Ascending aorta (tissue), 2 donors: ENCODE measurements around the gene SEMA5B. TPM values are rescaled to one million over a fixed set of nuclear protein-coding genes. Genes with fewer than 3 reads are reported as not detected.

Experiments
- DNase-seq, 2 donors: peaks; one replicate each; pipeline ENCODE4 v3.0.0-alpha.2; 2019; ENCODE audit warnings: low spot score in 2 of 2
- H3K27ac ChIP-seq, 2 donors: fragments of 200-600 bp; sonication (generic); one replicate each; pipeline ENCODE4 v1.5.1; 2016 to 2017; ENCODE audit warnings: mild to moderate bottlenecking in 1 of 2
- H3K27me3 ChIP-seq: fragments of 200-600 bp; sonication (generic); one replicate; pipeline ENCODE4 v1.5.1; 2017
- H3K36me3 ChIP-seq, 2 donors: fragments of 200-600 bp; sonication (generic); one replicate each; pipeline ENCODE4 v1.5.1; 2016
- H3K4me1 ChIP-seq, 2 donors: fragments of 200-600 bp; sonication (generic); one replicate each; pipeline ENCODE4 v1.5.1; 2016 to 2017; ENCODE audit warnings: mild to moderate bottlenecking in 1 of 2
- H3K4me3 ChIP-seq, 2 donors: fragments of 200-600 bp; sonication (generic); one replicate each; pipeline ENCODE4 v1.5.1; 2016 to 2017; ENCODE audit warnings: mild to moderate bottlenecking in 1 of 2
- H3K9me3 ChIP-seq, 2 donors: fragments of 200-600 bp; sonication (generic); one replicate each; pipeline ENCODE4 v1.5.1; 2016
- intact Hi-C: fragments of 100-400 bp; cut with DNase I; formaldehyde crosslinking; loops from one replicate; pipeline ENCODE4 v1.15.1; 2023
- total RNA-seq: library from RNA; depleted of rRNA; stranded (reverse); fragments of >200 nt; gene quantifications from one replicate; pipeline ENCODE4 v1.1.0, GENCODE V29; 2016
- TF ChIP-seq, protein P1 (sequence below), 3 experiments: fragments of 200-600 bp in 2 of 3; fragments of 450-650 bp in 1 of 3; sonication (generic) in 2 of 3; IDR thresholded peaks; one replicate each; pipeline ENCODE4 v1.5.1; 2016 to 2019; ENCODE audit warnings: antibody characterized with exemption in 3 of 3, mild to moderate bottlenecking in 1 of 3, moderate library complexity in 1 of 3

The SEMA5B gene
- total RNA-seq, 1 donor from 2014 or later = 0.85 TPM

DNA sequence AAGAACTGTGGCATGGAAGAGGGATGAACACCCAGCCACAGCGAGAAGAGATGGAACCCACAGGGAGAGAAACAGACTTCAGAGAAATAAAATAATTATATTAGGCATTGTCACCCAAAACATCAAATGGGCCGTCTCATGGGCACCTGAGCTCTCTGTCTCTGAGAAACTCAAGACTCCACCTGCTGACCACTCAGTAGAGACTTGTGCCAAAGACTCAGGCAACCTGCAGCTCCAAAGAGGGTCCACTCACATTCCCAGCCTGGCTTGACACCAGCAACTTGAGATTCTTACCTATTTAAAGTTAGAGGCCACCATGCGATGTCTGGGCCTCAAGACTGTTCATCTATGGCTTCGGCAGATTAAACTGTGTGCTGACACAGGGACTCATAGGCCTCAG, 12.0 kb downstream of the SEMA5B start:
- no peaks in the 10 kb centered on the region for H3K4me1 ChIP-seq
- H3K27ac ChIP-seq = no peak overlapping the region
- intact Hi-C loops = no loop called here
- H3K9me3 ChIP-seq = no peaks in the 10 kb centered on the region
- H3K4me3 ChIP-seq = no peak overlapping the region
- DNase-seq = no peak
- no peaks in the 10 kb centered on the region for H3K27me3 ChIP-seq
- H3K36me3 ChIP-seq = no peaks in the 10 kb centered on the region
- TF ChIP-seq, protein P1, sequence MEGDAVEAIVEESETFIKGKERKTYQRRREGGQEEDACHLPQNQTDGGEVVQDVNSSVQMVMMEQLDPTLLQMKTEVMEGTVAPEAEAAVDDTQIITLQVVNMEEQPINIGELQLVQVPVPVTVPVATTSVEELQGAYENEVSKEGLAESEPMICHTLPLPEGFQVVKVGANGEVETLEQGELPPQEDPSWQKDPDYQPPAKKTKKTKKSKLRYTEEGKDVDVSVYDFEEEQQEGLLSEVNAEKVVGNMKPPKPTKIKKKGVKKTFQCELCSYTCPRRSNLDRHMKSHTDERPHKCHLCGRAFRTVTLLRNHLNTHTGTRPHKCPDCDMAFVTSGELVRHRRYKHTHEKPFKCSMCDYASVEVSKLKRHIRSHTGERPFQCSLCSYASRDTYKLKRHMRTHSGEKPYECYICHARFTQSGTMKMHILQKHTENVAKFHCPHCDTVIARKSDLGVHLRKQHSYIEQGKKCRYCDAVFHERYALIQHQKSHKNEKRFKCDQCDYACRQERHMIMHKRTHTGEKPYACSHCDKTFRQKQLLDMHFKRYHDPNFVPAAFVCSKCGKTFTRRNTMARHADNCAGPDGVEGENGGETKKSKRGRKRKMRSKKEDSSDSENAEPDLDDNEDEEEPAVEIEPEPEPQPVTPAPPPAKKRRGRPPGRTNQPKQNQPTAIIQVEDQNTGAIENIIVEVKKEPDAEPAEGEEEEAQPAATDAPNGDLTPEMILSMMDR (IDR thresholded peaks at IDR 0.05) = no peak

GRCh38 chr3:123013876-123014275, 13.7 kb downstream of the SEMA5B start:
- intact Hi-C loops = no loop called here
- no peak for DNase-seq
- Histone ChIP-seq H3K27ac (no peak overlapping the region), H3K4me1 (no peaks in the 10 kb centered on the region), H3K9me3 (no peaks in the 10 kb centered on the region), H3K27me3 (no peaks in the 10 kb centered on the region), H3K4me3 (no peak overlapping the region), H3K36me3 (no peaks in the 10 kb centered on the region)
- TF ChIP-seq, protein P1 (IDR thresholded peaks at IDR 0.05) = no peak

GRCh38 chr3:123012652-123013051, 14.9 kb downstream of the SEMA5B start:
- Histone ChIP-seq H3K27me3 (no peaks in the 10 kb centered on the region), H3K36me3 (no peaks in the 10 kb centered on the region), H3K9me3 (no peaks in the 10 kb centered on the region), H3K27ac (no peak overlapping the region), H3K4me1 (no peaks in the 10 kb centered on the region), H3K4me3 (no peak overlapping the region)
- DNase-seq = no peak
- TF ChIP-seq, protein P1 (IDR thresholded peaks at IDR 0.05) = no peak
- intact Hi-C loops = no loop called here

DNA sequence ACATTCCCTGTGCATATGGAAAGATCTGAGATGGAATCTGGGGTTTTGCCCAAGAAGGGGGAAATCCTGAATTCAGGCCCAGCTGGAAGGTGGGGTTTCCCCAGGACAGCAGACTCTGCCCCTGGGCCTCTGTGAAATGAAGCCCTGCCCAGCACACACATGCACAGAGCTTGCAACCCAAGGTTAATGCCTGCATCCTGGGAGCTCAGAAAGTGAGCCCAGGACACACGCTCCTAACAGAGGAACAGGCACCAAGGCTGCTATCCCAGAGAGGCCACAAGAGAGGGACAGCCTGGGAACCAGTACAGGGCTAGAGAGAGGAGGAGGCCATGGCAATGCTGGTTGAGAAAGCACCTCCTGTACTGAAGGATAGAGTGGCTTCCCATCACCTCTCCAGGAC, 16.1 kb downstream of the SEMA5B start:
- intact Hi-C loops = no loop called here
- Histone ChIP-seq H3K27ac (no peak overlapping the region), H3K4me1 (no peaks in the 10 kb centered on the region), H3K4me3 (no peak overlapping the region), H3K27me3 (no peaks in the 10 kb centered on the region), H3K36me3 (no peaks in the 10 kb centered on the region), H3K9me3 (no peaks in the 10 kb centered on the region)
- TF ChIP-seq, protein P1 (IDR thresholded peaks at IDR 0.05) = no peak
- DNase-seq = no peak

GRCh38 chr3:123008840-123009239, 18.7 kb downstream of the SEMA5B start:
- intact Hi-C loops = no loop called here
- TF ChIP-seq, protein P1 (IDR thresholded peaks at IDR 0.05) = no peak
- Histone ChIP-seq H3K36me3 (no peaks in the 10 kb centered on the region), H3K27me3 (no peaks in the 10 kb centered on the region), H3K27ac (no peak overlapping the region), H3K4me3 (no peak overlapping the region), H3K4me1 (no peaks in the 10 kb centered on the region), H3K9me3 (no peaks in the 10 kb centered on the region)
- no peak for DNase-seq

GRCh38 chr3:123006609-123007008, 21.0 kb downstream of the SEMA5B start:
- Histone ChIP-seq H3K4me3 (no peak overlapping the region), H3K36me3 (no peaks in the 10 kb centered on the region), H3K27ac (no peak overlapping the region), H3K27me3 (no peaks in the 10 kb centered on the region), H3K9me3 (no peaks in the 10 kb centered on the region), H3K4me1 (no peaks in the 10 kb centered on the region)
- no peak for DNase-seq
- intact Hi-C loops = no loop called here
- TF ChIP-seq, protein P1 (IDR thresholded peaks at IDR 0.05) = no peak
